HUDEP-2 (cell line): ENCODE measurements around the gene SPRED3.
"Not testable (repeated sequence)": the region's sequence is repeated elsewhere in the genome, so short reads cannot be mapped to it uniquely, and the experiment has no call there.

Source experiments
- DNase-seq, 76 experiments: peaks; one replicate each; lab custom pipeline; 2025; ENCODE audit not compliant: unreplicated experiment in 76 of 76; lab: John Stamatoyannopoulos, UW

The SPRED3 gene

GRCh38 chr19:38412961-38413360 lies 24.5 kb downstream of the SPRED3 start:
- DNase-seq: no peak

- no peak for DNase-seq
Observed at GRCh38 chr19:38413416-38413815, 24.9 kb downstream of the SPRED3 start.

GRCh38 chr19:38417146-38417543 lies 28.6 kb downstream of the SPRED3 start:
- DNase-seq: no peak

GRCh38 chr19:38417544-38418506 lies 29.3 kb downstream of the SPRED3 start:
- DNase-seq: peak in 53 of 76 experiments; percentile 7 to 65 (median 41)

- no peak for DNase-seq
Observed at GRCh38 chr19:38420935-38421334, 32.4 kb downstream of the SPRED3 start.

- no peak for DNase-seq
Observed at GRCh38 chr19:38421856-38422255, 33.4 kb downstream of the SPRED3 start.

- no peak for DNase-seq
Observed at GRCh38 chr19:38422438-38422837, 33.9 kb downstream of the SPRED3 start.

- no peak for DNase-seq
Observed at GRCh38 chr19:38424272-38424671, 35.8 kb downstream of the SPRED3 start.

- no peak for DNase-seq
Observed at GRCh38 chr19:38425222-38425809, 36.8 kb downstream of the SPRED3 start.

- DNase-seq: no peak
Observed at GRCh38 chr19:38425810-38426466, 37.4 kb downstream of the SPRED3 start, which contains the start of gene RASGRP4. RASGRP4 (minus strand) TSS chr19:38426219; CDS start chr19:38426091, 128 bp downstream.

- not testable (repeated sequence) for DNase-seq
Observed at GRCh38 chr19:38427035-38427677, 38.7 kb downstream of the SPRED3 start.

- no peak for DNase-seq
Observed at GRCh38 chr19:38429055-38429810, 40.7 kb downstream of the SPRED3 start.

GRCh38 chr19:38429811-38430156 lies 41.3 kb downstream of the SPRED3 start:
- DNase-seq: no peak

- no peak for DNase-seq
Observed at GRCh38 chr19:38430931-38431330, 42.4 kb downstream of the SPRED3 start.

- peak in 43 of 76 experiments; percentile 17 to 68 (median 42) for DNase-seq
Observed at GRCh38 chr19:38433268-38433733, 44.8 kb downstream of the SPRED3 start, which contains the start of gene RYR1. RYR1 (plus strand) TSS chr19:38433691; CDS start chr19:38433830, 139 bp downstream.

- no peak for DNase-seq
Observed at GRCh38 chr19:38434549-38435051, 46.1 kb downstream of the SPRED3 start.

- DNase-seq: no peak
Observed at GRCh38 chr19:38437295-38437694, 48.8 kb downstream of the SPRED3 start.

- no peak for DNase-seq
Observed at GRCh38 chr19:38437917-38438316, 49.4 kb downstream of the SPRED3 start.

- no peak for DNase-seq
Observed at GRCh38 chr19:38440592-38440991, 52.1 kb downstream of the SPRED3 start.
